A549 treated with RU486 at 1 μM for 4 hours (cell line): ENCODE measurements around the gene PBOV1. TPM values are rescaled to one million over a fixed set of nuclear protein-coding genes. Genes with fewer than 3 reads are reported as not detected.

Source experiments
- total RNA-seq: library from RNA; stranded (reverse); fragments of 200-300 nt; extraction: Qiagen RNA extraction; gene quantifications from 5 replicates; pipeline ENCODE4 v1.2.3, GENCODE V29; 2022; ENCODE audit warnings: low read depth

PBOV1 gene
- not detected in 5 replicates for total RNA-seq

GRCh38 chr6:138218449-138218848 is at the start of gene PBOV1:
PBOV1 (minus strand) TSS chr6:138218491; CDS start chr6:138218395, 96 bp downstream.

Other genes with a start within 250 kb of the PBOV1 start
- 49.6 to 87.5 TPM (median 86.2 TPM) in 5 replicates for gene PERP, start 111.1 kb downstream of the PBOV1 start, total RNA-seq
- gene ARFGEF3, start 56.6 kb downstream of the PBOV1 start, total RNA-seq, result 0.33 to 0.61 TPM (median 0.56 TPM) in 5 replicates
- not detected in 5 replicates for gene SMIM28, start 159.4 kb upstream of the PBOV1 start, total RNA-seq
- 22.4 to 38.9 TPM (median 37.2 TPM) in 5 replicates for gene HEBP2, start 185.7 kb upstream of the PBOV1 start, total RNA-seq